ENCODE results near the gene IDI2. TPM values are rescaled to one million over a fixed set of nuclear protein-coding genes. Genes with fewer than 3 reads are reported as not detected.

IDI2 gene
- total and polyA plus RNA-seq, 2 of the 13 experiments (the other 11 are each of a cell fraction or from before 2014, with no cell fraction given): not detected

DNA sequence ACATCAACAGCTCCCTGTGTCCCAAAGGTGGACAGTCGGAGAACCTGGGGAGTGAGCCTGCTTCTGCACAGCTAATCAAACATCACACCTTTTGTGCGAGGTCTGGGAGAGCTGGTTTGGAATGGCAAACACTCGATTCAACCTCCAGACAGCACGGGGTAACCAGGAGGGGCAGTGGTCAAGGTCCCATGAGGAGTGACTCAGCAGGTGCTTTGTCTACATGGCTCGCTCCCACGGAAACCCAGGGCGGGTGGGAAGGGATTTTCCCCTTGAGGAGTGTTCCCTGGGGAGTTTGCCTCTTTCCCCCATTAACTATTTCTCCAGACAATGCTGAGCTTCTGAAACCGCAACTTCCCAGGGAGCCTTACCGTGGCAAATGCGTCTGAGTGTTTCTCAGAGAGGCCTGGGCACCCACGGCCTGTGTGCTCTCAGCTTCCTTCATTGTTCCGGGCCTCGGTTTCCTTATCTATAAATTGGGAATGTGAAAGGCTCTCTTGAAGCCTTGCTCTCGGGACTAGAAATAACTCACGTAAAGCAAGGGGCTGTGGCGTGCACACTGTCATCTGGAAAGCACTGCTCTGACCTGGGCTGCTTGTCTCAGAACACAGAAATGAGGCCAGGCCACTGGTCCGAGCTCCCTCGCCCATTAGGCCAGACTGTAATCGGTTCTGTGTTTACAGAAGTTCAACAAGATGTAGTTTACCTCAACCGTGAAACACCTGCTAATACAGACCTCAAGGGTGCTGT is 51.4 kb downstream of the IDI2 start (continued):
- TF ChIP-seq, protein P1, sequence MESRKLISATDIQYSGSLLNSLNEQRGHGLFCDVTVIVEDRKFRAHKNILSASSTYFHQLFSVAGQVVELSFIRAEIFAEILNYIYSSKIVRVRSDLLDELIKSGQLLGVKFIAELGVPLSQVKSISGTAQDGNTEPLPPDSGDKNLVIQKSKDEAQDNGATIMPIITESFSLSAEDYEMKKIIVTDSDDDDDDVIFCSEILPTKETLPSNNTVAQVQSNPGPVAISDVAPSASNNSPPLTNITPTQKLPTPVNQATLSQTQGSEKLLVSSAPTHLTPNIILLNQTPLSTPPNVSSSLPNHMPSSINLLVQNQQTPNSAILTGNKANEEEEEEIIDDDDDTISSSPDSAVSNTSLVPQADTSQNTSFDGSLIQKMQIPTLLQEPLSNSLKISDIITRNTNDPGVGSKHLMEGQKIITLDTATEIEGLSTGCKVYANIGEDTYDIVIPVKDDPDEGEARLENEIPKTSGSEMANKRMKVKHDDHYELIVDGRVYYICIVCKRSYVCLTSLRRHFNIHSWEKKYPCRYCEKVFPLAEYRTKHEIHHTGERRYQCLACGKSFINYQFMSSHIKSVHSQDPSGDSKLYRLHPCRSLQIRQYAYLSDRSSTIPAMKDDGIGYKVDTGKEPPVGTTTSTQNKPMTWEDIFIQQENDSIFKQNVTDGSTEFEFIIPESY (CRISPR knock-in tag; IDR thresholded peaks at IDR 0.05): peak; percentile 27; the same call in 1 of the 2 replicates
- TF ChIP-seq, protein P2, sequence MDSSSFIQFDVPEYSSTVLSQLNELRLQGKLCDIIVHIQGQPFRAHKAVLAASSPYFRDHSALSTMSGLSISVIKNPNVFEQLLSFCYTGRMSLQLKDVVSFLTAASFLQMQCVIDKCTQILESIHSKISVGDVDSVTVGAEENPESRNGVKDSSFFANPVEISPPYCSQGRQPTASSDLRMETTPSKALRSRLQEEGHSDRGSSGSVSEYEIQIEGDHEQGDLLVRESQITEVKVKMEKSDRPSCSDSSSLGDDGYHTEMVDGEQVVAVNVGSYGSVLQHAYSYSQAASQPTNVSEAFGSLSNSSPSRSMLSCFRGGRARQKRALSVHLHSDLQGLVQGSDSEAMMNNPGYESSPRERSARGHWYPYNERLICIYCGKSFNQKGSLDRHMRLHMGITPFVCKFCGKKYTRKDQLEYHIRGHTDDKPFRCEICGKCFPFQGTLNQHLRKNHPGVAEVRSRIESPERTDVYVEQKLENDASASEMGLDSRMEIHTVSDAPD (CRISPR knock-in tag; IDR thresholded peaks at IDR 0.05): peak; percentile 75
- TF ChIP-seq REPIN1 (CRISPR knock-in tag; IDR thresholded peaks at IDR 0.05; ENCODE audit: borderline replicate concordance, low read depth) (peak; percentile 75; the same call in 1 of the 2 replicates), KDM2A (CRISPR knock-in tag; IDR thresholded peaks at IDR 0.05; ENCODE audit: borderline replicate concordance, low read depth) (no peak), PAXIP1 (CRISPR knock-in tag; conservative IDR thresholded peaks at IDR 0.05) (peak; percentile 79), MAFF (IDR thresholded peaks at IDR 0.05; ENCODE audit: low read depth, low read length) (peak; percentile 47; the same call in 1 of the 2 replicates), PPARG (CRISPR knock-in tag; conservative IDR thresholded peaks at IDR 0.05) (0 out of 2 replicates have a peak, but pooled peaks have one; percentile 29), ARID4A (CRISPR knock-in tag; IDR thresholded peaks at IDR 0.05; ENCODE audit: borderline replicate concordance) (peak; percentile 35; the same call in 1 of the 2 replicates), ZFY (CRISPR knock-in tag; IDR thresholded peaks at IDR 0.05) (peak; percentile 31; the same call in 1 of the 2 replicates)
- TF ChIP-seq, protein P3, sequence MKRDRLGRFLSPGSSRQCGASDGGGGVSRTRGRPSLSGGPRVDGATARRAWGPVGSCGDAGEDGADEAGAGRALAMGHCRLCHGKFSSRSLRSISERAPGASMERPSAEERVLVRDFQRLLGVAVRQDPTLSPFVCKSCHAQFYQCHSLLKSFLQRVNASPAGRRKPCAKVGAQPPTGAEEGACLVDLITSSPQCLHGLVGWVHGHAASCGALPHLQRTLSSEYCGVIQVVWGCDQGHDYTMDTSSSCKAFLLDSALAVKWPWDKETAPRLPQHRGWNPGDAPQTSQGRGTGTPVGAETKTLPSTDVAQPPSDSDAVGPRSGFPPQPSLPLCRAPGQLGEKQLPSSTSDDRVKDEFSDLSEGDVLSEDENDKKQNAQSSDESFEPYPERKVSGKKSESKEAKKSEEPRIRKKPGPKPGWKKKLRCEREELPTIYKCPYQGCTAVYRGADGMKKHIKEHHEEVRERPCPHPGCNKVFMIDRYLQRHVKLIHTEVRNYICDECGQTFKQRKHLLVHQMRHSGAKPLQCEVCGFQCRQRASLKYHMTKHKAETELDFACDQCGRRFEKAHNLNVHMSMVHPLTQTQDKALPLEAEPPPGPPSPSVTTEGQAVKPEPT (CRISPR knock-in tag; IDR thresholded peaks at IDR 0.05; ENCODE audit: low read depth): peak; percentile 68; the same call in 1 of the 2 replicates
- TF ChIP-seq, protein P4, sequence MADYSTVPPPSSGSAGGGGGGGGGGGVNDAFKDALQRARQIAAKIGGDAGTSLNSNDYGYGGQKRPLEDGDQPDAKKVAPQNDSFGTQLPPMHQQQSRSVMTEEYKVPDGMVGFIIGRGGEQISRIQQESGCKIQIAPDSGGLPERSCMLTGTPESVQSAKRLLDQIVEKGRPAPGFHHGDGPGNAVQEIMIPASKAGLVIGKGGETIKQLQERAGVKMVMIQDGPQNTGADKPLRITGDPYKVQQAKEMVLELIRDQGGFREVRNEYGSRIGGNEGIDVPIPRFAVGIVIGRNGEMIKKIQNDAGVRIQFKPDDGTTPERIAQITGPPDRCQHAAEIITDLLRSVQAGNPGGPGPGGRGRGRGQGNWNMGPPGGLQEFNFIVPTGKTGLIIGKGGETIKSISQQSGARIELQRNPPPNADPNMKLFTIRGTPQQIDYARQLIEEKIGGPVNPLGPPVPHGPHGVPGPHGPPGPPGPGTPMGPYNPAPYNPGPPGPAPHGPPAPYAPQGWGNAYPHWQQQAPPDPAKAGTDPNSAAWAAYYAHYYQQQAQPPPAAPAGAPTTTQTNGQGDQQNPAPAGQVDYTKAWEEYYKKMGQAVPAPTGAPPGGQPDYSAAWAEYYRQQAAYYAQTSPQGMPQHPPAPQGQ (CRISPR knock-in tag; IDR thresholded peaks at IDR 0.05; ENCODE audit: borderline replicate concordance): no peak
